Measurements from ENCODE around the gene SLC6A7. TPM values are rescaled to one million over a fixed set of nuclear protein-coding genes. Genes with fewer than 3 reads are reported as not detected.

Gene SLC6A7
- total RNA-seq, 4 donors from 2014 or later, result not detected

DNA sequence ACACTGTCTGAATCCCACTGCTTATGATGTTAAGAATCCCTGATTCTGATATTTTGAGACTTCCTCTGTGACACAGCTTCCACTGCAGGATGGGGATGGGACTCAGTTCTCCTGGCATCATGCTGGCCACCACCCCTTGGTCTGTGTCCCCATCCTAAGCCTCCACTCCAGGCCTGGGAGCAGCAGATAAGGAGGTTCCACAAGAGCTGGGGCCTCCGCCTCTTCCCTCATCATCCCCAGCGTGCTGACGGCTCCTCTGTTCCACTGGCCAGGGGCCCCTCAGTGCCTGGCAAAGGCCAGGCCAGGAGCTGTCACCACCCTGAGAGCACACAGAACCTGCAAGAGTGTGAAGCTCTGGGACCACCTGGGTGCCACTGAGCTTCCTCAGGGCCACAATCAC, 59.1 kb downstream of the SLC6A7 start:
- no peaks in the 10 kb centered on the region for H3K27me3 ChIP-seq
- no peak for TF ChIP-seq CTCF (IDR thresholded peaks at IDR 0.05)
- TF ChIP-seq EP300 (IDR thresholded peaks at IDR 0.05), result no peak
- TF ChIP-seq POLR2A (IDR thresholded peaks at IDR 0.05), result no peak
- no peak overlapping the region for H3K27ac ChIP-seq
- 89 to 96% methylated on average over 3 of the region's 3 CpGs for WGBS, 2 donors
- DNase-seq (ENCODE audit: low spot score in 2 of 2), result no peak
- H3K36me3 ChIP-seq, result no peaks in the 10 kb centered on the region
- H3K9me3 ChIP-seq, result no peaks in the 10 kb centered on the region
- H3K4me1 ChIP-seq, result peaks cover 0 to 23% (median 2%) of the 10 kb centered on the region in 4 donors
- H3K4me3 ChIP-seq, result no peak overlapping the region

- WGBS, 2 donors, result 88 to 92% methylated on average over 5 of the region's 5 CpGs
- TF ChIP-seq CTCF (IDR thresholded peaks at IDR 0.05) (no peak), POLR2A (IDR thresholded peaks at IDR 0.05) (no peak), EP300 (IDR thresholded peaks at IDR 0.05) (no peak)
Measured at GRCh38 chr5:150249744-150250143, 59.9 kb downstream of the SLC6A7 start.

DNA sequence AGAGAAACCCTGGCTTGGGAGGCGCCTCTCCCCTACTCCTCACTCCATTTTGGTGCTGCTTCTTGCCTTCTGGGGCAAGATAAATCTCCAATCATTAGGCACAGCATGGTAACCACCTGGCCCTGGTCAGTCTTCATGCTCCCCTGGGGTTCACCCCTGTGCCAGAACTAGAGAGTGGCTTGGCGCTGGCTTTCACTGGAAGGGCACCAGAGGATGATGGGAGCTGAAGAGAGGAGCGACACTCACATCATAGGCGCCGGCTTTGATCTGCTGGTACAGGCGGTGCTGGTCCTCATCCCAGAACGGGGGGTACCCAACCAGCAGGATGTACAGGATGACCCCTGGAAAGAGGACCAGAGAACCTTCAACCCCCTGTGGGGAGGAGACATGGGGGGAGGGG, 61.6 kb downstream of the SLC6A7 start:
- DNase-seq (ENCODE audit: low spot score in 2 of 2), result no peak
- Histone ChIP-seq H3K4me1 (peaks cover 0 to 21% (median 5%) of the 10 kb centered on the region in 4 donors), H3K4me3 (no peak overlapping the region), H3K27me3 (no peaks in the 10 kb centered on the region), H3K9me3 (no peaks in the 10 kb centered on the region), H3K36me3 (no peaks in the 10 kb centered on the region), H3K27ac (no peak overlapping the region)
- TF ChIP-seq CTCF (IDR thresholded peaks at IDR 0.05), result no peak
- no peak for TF ChIP-seq POLR2A (IDR thresholded peaks at IDR 0.05)
- no peak for TF ChIP-seq EP300 (IDR thresholded peaks at IDR 0.05)
- WGBS, 2 donors, result 88 to 97% methylated on average over 7 of the region's 7 CpGs

More at GRCh38 chr5:150249744-150250143, 59.9 kb downstream of the SLC6A7 start:
- no peaks in the 10 kb centered on the region for H3K27me3 ChIP-seq
- H3K4me1 ChIP-seq, result peaks cover 0 to 20% (median 3%) of the 10 kb centered on the region in 4 donors
- no peaks in the 10 kb centered on the region for H3K9me3 ChIP-seq
- DNase-seq (ENCODE audit: low spot score in 2 of 2), result no peak
- H3K4me3 ChIP-seq, result no peak overlapping the region
- H3K27ac ChIP-seq, result no peak overlapping the region
- H3K36me3 ChIP-seq, result no peaks in the 10 kb centered on the region

DNA sequence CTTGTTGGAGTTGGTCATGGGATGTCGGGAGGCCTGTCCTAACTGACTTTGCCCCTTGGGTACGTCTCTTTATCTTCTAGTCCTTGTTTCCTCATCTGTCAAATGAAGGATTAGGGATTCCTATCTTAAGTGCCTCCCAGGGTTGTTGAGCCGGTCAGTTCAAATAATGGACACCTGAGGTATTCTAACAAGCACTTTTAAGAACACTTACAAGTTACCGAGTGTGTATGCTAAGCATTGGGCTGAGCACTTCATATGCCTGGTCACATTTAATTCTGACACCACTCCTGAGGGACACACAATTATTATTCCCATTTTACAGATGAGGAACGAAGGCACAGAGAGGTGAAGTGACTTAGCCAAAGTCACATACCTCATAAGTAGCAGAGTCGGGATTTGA, 62.6 kb downstream of the SLC6A7 start:
- Histone ChIP-seq H3K27ac (no peak overlapping the region), H3K27me3 (no peaks in the 10 kb centered on the region), H3K4me1 (peaks cover 0 to 21% (median 5%) of the 10 kb centered on the region in 4 donors), H3K9me3 (no peaks in the 10 kb centered on the region), H3K36me3 (no peaks in the 10 kb centered on the region), H3K4me3 (no peak overlapping the region)
- WGBS, 2 donors, result 90 to 95% methylated on average over 6 of the region's 6 CpGs
- TF ChIP-seq POLR2A (IDR thresholded peaks at IDR 0.05) (no peak), EP300 (IDR thresholded peaks at IDR 0.05) (no peak), CTCF (IDR thresholded peaks at IDR 0.05) (no peak)
- DNase-seq (ENCODE audit: low spot score in 2 of 2), result no peak

GRCh38 chr5:150253416-150254208, 63.8 kb downstream of the SLC6A7 start:
- TF ChIP-seq EP300 (IDR thresholded peaks at IDR 0.05) (no peak), POLR2A (IDR thresholded peaks at IDR 0.05) (no peak), CTCF (IDR thresholded peaks at IDR 0.05) (no peak)
- Histone ChIP-seq H3K27ac (no peak overlapping the region), H3K4me3 (no peak overlapping the region), H3K36me3 (no peaks in the 10 kb centered on the region), H3K4me1 (peaks cover 0 to 21% (median 5%) of the 10 kb centered on the region in 4 donors), H3K27me3 (no peaks in the 10 kb centered on the region), H3K9me3 (no peaks in the 10 kb centered on the region)
- DNase-seq (ENCODE audit: low spot score in 2 of 2), result no peak
- 91 to 92% methylated on average over 10 of the region's 10 CpGs for WGBS, 2 donors

Measured in tibial nerve (tissue), 4 donors.